Measurements from ENCODE around the gene HECW1. TPM values are rescaled to one million over a fixed set of nuclear protein-coding genes. Genes with fewer than 3 reads are reported as not detected.

Gene HECW1
- total RNA-seq, 2 experiments from 2014 or later = not detected

GRCh38 chr7:43550427-43550826 is 438.0 kb downstream of the HECW1 start:
- Mint-ChIP-seq H3K36me3 (ENCODE audit: low read depth) (no peaks in the 10 kb centered on the region), H3K9me3 (peaks cover 4% of the 10 kb centered on the region), H3K27me3 (ENCODE audit: low read depth) (no peaks in the 10 kb centered on the region), H3K4me3 (no peak overlapping the region), H3K4me1 (ENCODE audit: low read depth) (peaks cover 18% of the 10 kb centered on the region), H3K27ac (no peak overlapping the region)
- DNase-seq = no peak
- intact Hi-C loops (cut with micrococcal nuclease) = no loop called here
- CTCF ChIA-PET = interaction anchor here (0.7 kb wide), 1 partner anchor 95 kb away, joined by 4 read pairs; no protein-coding TSS in a partner anchor

- no peaks in the 10 kb centered on the region for H3K27me3 Mint-ChIP-seq (ENCODE audit: low read depth)
- CTCF ChIA-PET = no interaction called here
- H3K36me3 Mint-ChIP-seq (ENCODE audit: low read depth) = no peaks in the 10 kb centered on the region
- intact Hi-C loops (cut with micrococcal nuclease) = no loop called here
- H3K4me1 Mint-ChIP-seq (ENCODE audit: low read depth) = peaks cover 21% of the 10 kb centered on the region
- H3K4me3 Mint-ChIP-seq = no peak overlapping the region
- no peak for DNase-seq
- H3K27ac Mint-ChIP-seq = no peak overlapping the region
- H3K9me3 Mint-ChIP-seq = peaks cover under 1% of the 10 kb centered on the region
Observed at GRCh38 chr7:43552122-43552521, 439.7 kb downstream of the HECW1 start.

GRCh38 chr7:43553999-43554398 is 441.6 kb downstream of the HECW1 start:
- Mint-ChIP-seq H3K36me3 (ENCODE audit: low read depth) (no peaks in the 10 kb centered on the region), H3K4me3 (no peak overlapping the region), H3K4me1 (ENCODE audit: low read depth) (peaks cover 21% of the 10 kb centered on the region), H3K9me3 (no peaks in the 10 kb centered on the region), H3K27ac (peak overlapping the region; percentile 13), H3K27me3 (ENCODE audit: low read depth) (no peaks in the 10 kb centered on the region)
- CTCF ChIA-PET = interaction anchor here (1.5 kb wide), 1 partner anchor 28 kb away, joined by 7 read pairs; the partner anchor contains the start of gene STK17A
- intact Hi-C loops (cut with micrococcal nuclease) = no loop called here
- DNase-seq = peak; percentile 22

GRCh38 chr7:43554423-43554822 is 442.0 kb downstream of the HECW1 start:
- Mint-ChIP-seq H3K9me3 (no peaks in the 10 kb centered on the region), H3K27ac (no peak overlapping the region), H3K4me3 (no peak overlapping the region), H3K27me3 (ENCODE audit: low read depth) (no peaks in the 10 kb centered on the region), H3K4me1 (ENCODE audit: low read depth) (peaks cover 21% of the 10 kb centered on the region), H3K36me3 (ENCODE audit: low read depth) (no peaks in the 10 kb centered on the region)
- intact Hi-C loops (cut with micrococcal nuclease) = no loop called here
- CTCF ChIA-PET = interaction anchor here (0.8 to 1.5 kb wide), 2 partner anchors 28 to 29 kb away, joined by 3 to 7 read pairs; partner anchors contain the start of gene STK17A
- DNase-seq = no peak

- intact Hi-C loops (cut with micrococcal nuclease) = no loop called here
- no peaks in the 10 kb centered on the region for H3K36me3 Mint-ChIP-seq (ENCODE audit: low read depth)
- no peak for DNase-seq
- peaks cover 19% of the 10 kb centered on the region for H3K4me1 Mint-ChIP-seq (ENCODE audit: low read depth)
- H3K27me3 Mint-ChIP-seq (ENCODE audit: low read depth) = peaks cover 5% of the 10 kb centered on the region
- CTCF ChIA-PET = interaction anchor here (0.6 kb wide), 1 partner anchor 1585 kb away, joined by 3 read pairs; no protein-coding TSS in a partner anchor
- no peak overlapping the region for H3K4me3 Mint-ChIP-seq
- H3K27ac Mint-ChIP-seq = no peak overlapping the region
- H3K9me3 Mint-ChIP-seq = no peaks in the 10 kb centered on the region
Observed at GRCh38 chr7:43557831-43558495, 445.5 kb downstream of the HECW1 start.

- no peak overlapping the region for H3K27ac Mint-ChIP-seq
- H3K4me1 Mint-ChIP-seq (ENCODE audit: low read depth) = peaks cover 10% of the 10 kb centered on the region
- no peaks in the 10 kb centered on the region for H3K9me3 Mint-ChIP-seq
- peaks cover 5% of the 10 kb centered on the region for H3K27me3 Mint-ChIP-seq (ENCODE audit: low read depth)
- no peak for DNase-seq
- H3K4me3 Mint-ChIP-seq = no peak overlapping the region
- intact Hi-C loops (cut with micrococcal nuclease) = no loop called here
- no peaks in the 10 kb centered on the region for H3K36me3 Mint-ChIP-seq (ENCODE audit: low read depth)
- CTCF ChIA-PET = no interaction called here
Observed at GRCh38 chr7:43559171-43559945, 446.9 kb downstream of the HECW1 start.

GRCh38 chr7:43559946-43560335 is 447.5 kb downstream of the HECW1 start:
- Mint-ChIP-seq H3K4me3 (no peak overlapping the region), H3K9me3 (no peaks in the 10 kb centered on the region), H3K27me3 (ENCODE audit: low read depth) (peaks cover 5% of the 10 kb centered on the region), H3K36me3 (ENCODE audit: low read depth) (no peaks in the 10 kb centered on the region), H3K27ac (no peak overlapping the region), H3K4me1 (ENCODE audit: low read depth) (peaks cover 4% of the 10 kb centered on the region)
- intact Hi-C loops (cut with micrococcal nuclease) = no loop called here
- CTCF ChIA-PET = no interaction called here
- no peak for DNase-seq

GRCh38 chr7:43560742-43561330 is 448.4 kb downstream of the HECW1 start:
- Mint-ChIP-seq H3K9me3 (no peaks in the 10 kb centered on the region), H3K27ac (no peak overlapping the region)

GRCh38 chr7:43562383-43562782 is 449.9 kb downstream of the HECW1 start:
- Mint-ChIP-seq H3K36me3 (ENCODE audit: low read depth) (no peaks in the 10 kb centered on the region), H3K9me3 (no peaks in the 10 kb centered on the region), H3K27ac (no peak overlapping the region), H3K4me3 (no peak overlapping the region), H3K4me1 (ENCODE audit: low read depth) (no peaks in the 10 kb centered on the region), H3K27me3 (ENCODE audit: low read depth) (peaks cover 7% of the 10 kb centered on the region)
- CTCF ChIA-PET = interaction anchor here (1.1 kb wide), 1 partner anchor 276 kb away, joined by 3 read pairs; no protein-coding TSS in a partner anchor
- intact Hi-C loops (cut with micrococcal nuclease) = no loop called here
- no peak for DNase-seq

More at GRCh38 chr7:43560742-43561330, 448.4 kb downstream of the HECW1 start:
- intact Hi-C loops (cut with micrococcal nuclease) = no loop called here
- Mint-ChIP-seq H3K36me3 (ENCODE audit: low read depth) (no peaks in the 10 kb centered on the region), H3K4me3 (no peak overlapping the region), H3K4me1 (ENCODE audit: low read depth) (peaks cover 2% of the 10 kb centered on the region), H3K27me3 (ENCODE audit: low read depth) (peaks cover 7% of the 10 kb centered on the region)
- CTCF ChIA-PET = no interaction called here
- no peak for DNase-seq

- intact Hi-C loops (cut with micrococcal nuclease) = no loop called here
Observed at GRCh38 chr7:43565786-43566185, 453.3 kb downstream of the HECW1 start.

GRCh38 chr7:43568529-43568928 is 456.1 kb downstream of the HECW1 start:
- H3K9me3 Mint-ChIP-seq = no peaks in the 10 kb centered on the region
- CTCF ChIA-PET = interaction anchor here (0.6 to 3.3 kb wide), 4 partner anchors 13 to 957 kb away, joined by 3 to 30 read pairs (median 3); partner anchors contain the start of gene STK17A
- intact Hi-C loops (cut with micrococcal nuclease) = no loop called here
- H3K4me3 Mint-ChIP-seq = no peak overlapping the region
- no peak overlapping the region for H3K27ac Mint-ChIP-seq
- no peak for DNase-seq
- peaks cover 2% of the 10 kb centered on the region for H3K27me3 Mint-ChIP-seq (ENCODE audit: low read depth)
- no peaks in the 10 kb centered on the region for H3K36me3 Mint-ChIP-seq (ENCODE audit: low read depth)
- H3K4me1 Mint-ChIP-seq (ENCODE audit: low read depth) = peaks cover 18% of the 10 kb centered on the region

More at GRCh38 chr7:43565786-43566185, 453.3 kb downstream of the HECW1 start:
- Mint-ChIP-seq H3K36me3 (ENCODE audit: low read depth) (no peaks in the 10 kb centered on the region), H3K9me3 (no peaks in the 10 kb centered on the region), H3K4me1 (ENCODE audit: low read depth) (peaks cover 5% of the 10 kb centered on the region), H3K27ac (no peak overlapping the region), H3K27me3 (ENCODE audit: low read depth) (peaks cover 7% of the 10 kb centered on the region), H3K4me3 (no peak overlapping the region)
- no peak for DNase-seq
- CTCF ChIA-PET = interaction anchor here (1.0 kb wide), 1 partner anchor 17 kb away, joined by 6 read pairs; the partner anchor contains the start of gene STK17A

GRCh38 chr7:43569424-43569823 is 457.0 kb downstream of the HECW1 start:
- H3K27me3 Mint-ChIP-seq (ENCODE audit: low read depth) = peaks cover 2% of the 10 kb centered on the region
- no peak overlapping the region for H3K4me3 Mint-ChIP-seq
- intact Hi-C loops (cut with micrococcal nuclease) = no loop called here
- no peaks in the 10 kb centered on the region for H3K36me3 Mint-ChIP-seq (ENCODE audit: low read depth)
- CTCF ChIA-PET = interaction anchor here (0.6 to 3.3 kb wide), 2 partner anchors 12 to 115 kb away, joined by 6 to 30 read pairs; partner anchors contain the start of gene STK17A
- H3K4me1 Mint-ChIP-seq (ENCODE audit: low read depth) = peaks cover 18% of the 10 kb centered on the region
- DNase-seq = no peak
- H3K9me3 Mint-ChIP-seq = no peaks in the 10 kb centered on the region
- no peak overlapping the region for H3K27ac Mint-ChIP-seq

Data from activated naive CD4-positive, alpha-beta T cell treated with anti-CD3 and anti-CD28 coated beads for 36 hours (primary cell).